ENCODE measurements around the gene ERMP1. TPM values are rescaled to one million over a fixed set of nuclear protein-coding genes. Genes with fewer than 3 reads are reported as not detected.
A peak's percentile ranks its signal among the peaks of the same experiment; 100 is the strongest.

Gene ERMP1
- total and polyA plus RNA-seq, 10 of the 15 experiments (the other 5 are each of a cell fraction or from before 2014, with no cell fraction given), result 2.4 to 42.1 (median 8.1) TPM

GRCh38 chr9:5838884-5839571 is 6.1 kb upstream of the ERMP1 start:
- no peaks in the 10 kb centered on the region for H3K36me3 ChIP-seq (ENCODE audit: control insufficient read depth in 2 of 2, insufficient read depth in 2 of 2, low read length in 1 of 2)
- BruUV-seq (replicated peaks), result no TSS peak
- no peak overlapping the region for H3K4me3 ChIP-seq
- ATAC-seq, result no peak
- 38% methylated on average over 2 of the region's 2 CpGs for WGBS (ENCODE audit: insufficient coverage, insufficient replicate concordance, low lambda C conversion rate, missing lambda C conversion rate)
- no peak overlapping the region for H2AFZ ChIP-seq (ENCODE audit: control insufficient read depth, low read depth, low read length)
- ChIA-PET SMC1A (ENCODE audit: uncharacterized antibody, unreplicated experiment) (interaction anchor here (1.4 to 1.6 kb wide), 2 partner anchors 10 to 13 kb away, joined by 3 to 6 read pairs; no protein-coding TSS in a partner anchor), POLR2A (no interaction called here), RAD21 (ENCODE audit: unreplicated experiment) (interaction anchor here (0.6 to 1.7 kb wide), 2 partner anchors 9 to 356 kb away, joined by 3 to 4 read pairs; no protein-coding TSS in a partner anchor), CTCF (interaction anchor here (1.0 kb wide), 1 partner anchor 15 kb away, joined by 3 read pairs; no protein-coding TSS in a partner anchor)
- in situ Hi-C loops (cut with MboI), result no loop called here
- FAIRE-seq, result no peak
- no peaks in the 10 kb centered on the region for H3K27me3 ChIP-seq (replicated peaks in 1 of 2; ENCODE audit: control insufficient read depth in 2 of 2, insufficient read depth in 2 of 2, low read length in 1 of 2)
- H3K9ac ChIP-seq (ENCODE audit: control insufficient read depth, insufficient read depth, low read length), result no peak overlapping the region
- no peak for TF ChIP-seq CEBPB (IDR thresholded peaks at IDR 0.05; ENCODE audit: borderline replicate concordance in 1 of 2, low read depth in 2 of 2, low read length in 2 of 2)
- TF ChIP-seq CBX5 (IDR thresholded peaks at IDR 0.05; ENCODE audit: low read depth), result no peak
- peak; percentile 97; the same call in 1 of the 2 replicates for TF ChIP-seq BACH1 (IDR thresholded peaks at IDR 0.05; ENCODE audit: borderline replicate concordance)
- no peak for TF ChIP-seq USF1 (IDR thresholded peaks at IDR 0.05; ENCODE audit: borderline replicate concordance, extremely low read length, insufficient read depth, low read depth, low read length)
- no peak for TF ChIP-seq NR2F1 (conservative IDR thresholded peaks at IDR 0.05)
- no peak for TF ChIP-seq USF2 (IDR thresholded peaks at IDR 0.05; ENCODE audit: borderline replicate concordance, low read depth, low read length)
- no peak for TF ChIP-seq ZNF207 (IDR thresholded peaks at IDR 0.05; ENCODE audit: borderline replicate concordance)
- H3K79me2 ChIP-seq (ENCODE audit: control insufficient read depth, insufficient read depth, low read length), result no peaks in the 10 kb centered on the region
- no peak overlapping the region for H3K4me2 ChIP-seq (ENCODE audit: control insufficient read depth, insufficient read depth)
- intact Hi-C loops (cut with micrococcal nuclease; ENCODE audit: unreplicated experiment), result loop anchor here (10.0 kb wide), 1 partner anchor 384 kb away; the partner anchor contains the start of gene CD274
- no peaks in the 10 kb centered on the region for H4K20me1 ChIP-seq (ENCODE audit: control insufficient read depth, insufficient read depth)
- H3K9me3 ChIP-seq (replicated peaks; ENCODE audit: control insufficient read depth, insufficient read depth, low read length), result peaks cover 3% of the 10 kb centered on the region; the same call in 2 of the 3 replicates
- peaks cover 21% of the 10 kb centered on the region for H3K4me1 ChIP-seq (ENCODE audit: control insufficient read depth, insufficient read depth, low read length)
- DNase-seq (ENCODE audit: low read depth, low spot score), result no peak
- H3K27ac ChIP-seq (ENCODE audit: control insufficient read depth, insufficient read depth), result no peak overlapping the region

Data from GM12878 (cell line).